IPS-15b (cell line): ENCODE data around the gene ZNF600.
"Not testable (repeated sequence)": the region's sequence is repeated elsewhere in the genome, so short reads cannot be mapped to it uniquely, and the experiment has no call there.

Experiments used
- H3K27me3 ChIP-seq: one replicate; pipeline ENCODE4 v1.6.1; 2013; ENCODE audit warnings: low read length; ENCODE audit not compliant: control insufficient read depth, insufficient read depth
- H3K36me3 ChIP-seq: one replicate; pipeline ENCODE4 v1.6.1; 2013; ENCODE audit warnings: low read length; ENCODE audit not compliant: control insufficient read depth, insufficient read depth
- H3K4me1 ChIP-seq: one replicate; pipeline ENCODE4 v1.6.1; 2013; ENCODE audit warnings: mild to moderate bottlenecking, low read length; ENCODE audit not compliant: control insufficient read depth, insufficient read depth
- H3K4me3 ChIP-seq: one replicate; pipeline ENCODE4 v1.5.1; 2013; ENCODE audit warnings: low read depth, low read length
- H3K9ac ChIP-seq: one replicate; pipeline ENCODE4 v1.6.1; 2013; ENCODE audit warnings: low read depth, mild to moderate bottlenecking, low read length
- H3K9me3 ChIP-seq: one replicate; pipeline ENCODE4 v1.6.1; 2013; ENCODE audit warnings: mild to moderate bottlenecking, low read length; ENCODE audit not compliant: control insufficient read depth, insufficient read depth

Gene ZNF600

DNA sequence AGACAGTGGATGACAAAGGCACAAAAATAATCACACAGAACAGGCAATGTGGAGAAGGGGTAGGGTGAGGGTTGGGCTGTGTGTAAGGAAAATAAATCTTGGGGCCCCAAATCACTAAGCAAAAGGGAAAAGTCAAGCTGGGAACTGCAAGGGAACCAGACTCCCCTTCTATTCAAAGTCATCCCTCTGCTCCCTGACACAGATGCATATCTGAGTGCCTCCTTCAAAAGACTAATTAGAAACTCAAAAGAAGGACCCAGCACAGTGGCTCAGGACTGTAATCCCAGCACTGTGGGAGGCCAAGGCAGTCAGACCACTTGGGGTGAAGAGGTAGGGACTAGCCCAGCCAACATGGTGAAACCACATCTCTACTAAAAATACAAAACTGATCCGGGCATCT lies 70.1 kb downstream of the ZNF600 start:
- Histone ChIP-seq H3K36me3 (peaks cover 24% of the 10 kb centered on the region), H3K4me3 (peak overlapping the region; percentile 24), H3K9me3 (no peaks in the 10 kb centered on the region), H3K4me1 (peaks cover 14% of the 10 kb centered on the region), H3K27me3 (peaks cover 16% of the 10 kb centered on the region), H3K9ac (no peak overlapping the region)

GRCh38 chr19:52715902-52716301 lies 70.7 kb downstream of the ZNF600 start:
- Histone ChIP-seq H3K4me3 (peak overlapping the region; percentile 24), H3K4me1 (peaks cover 14% of the 10 kb centered on the region), H3K36me3 (peaks cover 18% of the 10 kb centered on the region), H3K27me3 (peaks cover 16% of the 10 kb centered on the region)
- not testable (repeated sequence) for H3K9ac ChIP-seq, H3K9me3 ChIP-seq

DNA sequence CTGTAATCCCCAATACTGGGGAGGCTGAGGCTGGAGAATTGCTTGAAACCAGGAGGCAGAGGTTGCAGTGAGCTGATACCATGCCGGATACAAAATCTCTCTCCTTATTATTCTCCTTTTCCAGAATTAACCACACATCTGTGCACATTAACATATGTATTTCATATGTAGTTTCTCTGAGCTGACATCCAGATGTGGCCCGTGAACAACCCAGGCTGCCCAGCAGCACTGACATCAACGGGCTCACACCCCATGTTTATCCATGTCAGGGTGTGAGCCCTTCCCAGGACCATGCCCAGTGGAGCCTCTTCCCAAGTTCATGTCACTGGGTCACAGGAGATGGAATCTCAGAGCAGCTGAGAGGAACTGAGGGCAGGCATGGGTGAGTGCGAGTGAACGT lies 71.3 kb downstream of the ZNF600 start:
- H3K9me3 ChIP-seq = not testable (repeated sequence)
- H3K27me3 ChIP-seq = peaks cover 16% of the 10 kb centered on the region
- H3K36me3 ChIP-seq = peaks cover 16% of the 10 kb centered on the region

More for the DNA sequence above, 71.3 kb downstream of the ZNF600 start:
- H3K4me3 ChIP-seq, H3K9ac ChIP-seq: not testable (repeated sequence)
- peaks cover 14% of the 10 kb centered on the region for H3K4me1 ChIP-seq
